Measurements from ENCODE around the gene ABHD17C.
"Not testable (repeated sequence)": the region's sequence is repeated elsewhere in the genome, so short reads cannot be mapped to it uniquely, and the experiment has no call there.

ABHD17C gene

DNA sequence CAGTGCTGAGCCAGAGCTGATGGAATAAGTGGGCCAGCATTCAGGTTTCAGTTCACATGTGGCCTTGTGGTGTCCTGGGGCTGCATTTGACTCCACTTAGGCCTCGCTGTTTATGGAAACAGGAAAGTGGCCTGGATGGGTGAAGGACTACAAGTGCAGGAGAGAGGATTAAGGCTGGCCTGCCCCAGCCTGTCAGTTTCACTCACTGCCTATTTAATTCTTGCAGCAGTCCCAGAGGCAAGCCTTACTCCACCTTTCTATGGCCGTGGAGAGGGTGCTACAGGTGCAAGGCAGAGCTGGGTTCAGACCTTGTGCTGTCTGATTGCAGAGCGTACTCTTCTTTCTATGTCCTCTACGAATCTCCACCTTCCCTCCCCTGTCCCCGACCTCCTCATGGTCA is 37.7 kb downstream of the ABHD17C start:
- DNase-seq, result no peak

- DNase-seq, result no peak
These were observed 38.4 kb downstream of the ABHD17C start for GRCh38 chr15:80733460-80733859.

DNA sequence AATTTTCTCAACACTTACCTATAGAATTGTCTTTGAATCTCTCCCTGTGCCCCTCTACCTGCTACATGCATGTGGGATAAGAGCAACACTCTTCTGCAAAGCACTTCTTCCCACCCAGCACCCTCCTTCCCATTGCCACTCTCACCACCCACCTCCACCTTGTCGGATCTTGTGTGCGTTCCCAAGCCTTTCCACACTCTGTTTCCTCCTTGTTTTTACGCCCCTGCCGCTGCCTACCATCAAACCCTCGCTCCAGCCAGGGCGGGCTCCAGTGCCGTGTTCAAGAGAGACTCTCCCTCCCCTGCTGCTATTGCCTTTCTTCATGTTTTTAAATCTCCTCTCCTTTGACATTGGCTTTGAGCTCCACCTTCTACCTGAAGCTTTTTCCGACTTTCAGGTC is 40.2 kb downstream of the ABHD17C start:
- DNase-seq, result no peak

DNA sequence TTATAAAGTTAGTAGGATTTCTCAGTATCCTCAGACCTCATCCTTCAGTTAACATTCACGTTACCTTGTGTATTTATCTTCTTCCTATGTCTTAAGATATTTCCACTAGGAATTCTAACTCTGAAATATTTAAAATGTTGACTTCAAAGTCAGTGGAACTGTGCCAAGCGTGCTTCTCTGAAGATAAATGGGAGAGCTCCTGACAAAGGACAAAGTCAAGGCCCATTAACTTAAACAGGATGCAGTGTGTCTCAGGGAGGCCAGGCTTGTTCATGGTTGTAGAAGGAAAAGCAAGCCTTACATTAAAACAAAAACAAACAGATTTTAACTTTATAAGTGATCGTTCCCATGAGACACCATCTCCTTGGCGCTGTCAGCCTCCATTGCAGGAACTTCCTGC is 41.5 kb downstream of the ABHD17C start:
- no peak for DNase-seq

DNA sequence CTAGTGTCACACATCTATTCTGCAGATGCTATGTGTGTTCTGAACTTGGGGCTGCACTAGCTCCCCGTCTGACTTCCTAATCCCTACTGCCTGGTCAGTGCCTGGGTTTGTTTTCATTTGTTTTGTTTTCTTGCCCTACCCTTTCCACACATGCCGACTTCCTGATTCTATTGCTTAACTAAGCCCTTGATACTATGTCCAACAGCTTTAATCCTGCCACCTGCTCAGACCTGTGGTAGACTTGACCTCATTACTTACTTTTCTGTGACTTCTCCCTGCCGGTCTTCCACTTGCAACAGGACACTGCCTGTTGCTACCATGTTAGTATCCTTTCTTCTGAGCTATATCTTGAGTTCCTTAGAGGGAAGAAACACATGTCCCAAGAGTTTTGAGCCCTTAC is 44.8 kb downstream of the ABHD17C start:
- no peak for DNase-seq

GRCh38 chr15:80742081-80742480 is 47.0 kb downstream of the ABHD17C start:
- no peak for DNase-seq

DNA sequence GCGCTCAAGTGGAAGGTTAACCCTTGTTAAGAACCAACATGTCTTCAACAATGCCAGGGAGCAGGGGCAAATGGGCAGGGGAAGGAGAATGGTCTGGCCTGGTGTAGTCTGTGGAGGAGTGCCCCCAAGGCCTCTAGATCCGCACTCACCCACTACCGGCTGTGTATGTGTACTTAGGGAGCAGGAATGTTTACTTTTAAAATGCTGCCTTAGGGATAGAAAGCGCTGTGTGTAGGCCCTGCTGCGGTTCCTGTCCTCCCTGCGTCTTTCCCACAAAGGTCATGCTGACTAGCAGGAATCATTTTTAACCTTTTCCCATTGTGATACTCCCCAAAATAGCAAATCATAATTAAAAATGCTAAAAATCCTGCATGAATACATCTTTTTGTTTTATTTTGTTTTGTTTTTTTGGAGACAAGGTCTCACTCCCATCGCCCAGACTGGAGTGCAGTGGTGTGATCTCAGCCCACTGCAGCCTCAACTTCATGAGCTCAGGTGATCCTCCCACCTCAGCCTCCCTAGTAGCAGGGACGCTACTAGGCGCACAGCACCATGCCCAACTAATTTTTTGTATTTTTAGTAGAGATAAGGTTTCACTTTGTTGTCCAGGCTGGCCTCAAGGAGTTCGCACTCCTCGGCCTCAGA is 48.2 kb downstream of the ABHD17C start:
- DNase-seq, result peak in 1 of 2 experiments; percentile 15

DNA sequence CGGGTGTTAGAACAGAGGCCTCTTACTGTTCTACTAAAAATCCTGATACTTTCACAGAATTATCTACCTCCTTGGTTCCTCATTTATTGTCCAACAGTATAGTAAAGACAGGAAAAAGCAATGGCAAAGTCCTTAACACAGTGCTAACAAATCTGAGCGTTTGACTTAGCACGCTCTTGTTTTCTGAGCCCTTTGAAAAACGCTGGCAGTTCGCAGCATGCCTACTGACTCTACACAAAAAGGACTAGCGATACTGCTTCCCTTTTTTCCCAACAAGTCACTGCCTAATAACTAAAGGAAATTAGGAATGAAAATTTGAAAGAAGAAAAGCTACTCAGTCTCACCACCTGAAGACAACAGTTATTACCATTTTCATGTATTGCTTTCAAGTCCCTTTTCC is 49.3 kb downstream of the ABHD17C start:
- DNase-seq, result no peak

- no peak for DNase-seq
These were observed 49.7 kb downstream of the ABHD17C start for GRCh38 chr15:80744826-80745225.

DNA sequence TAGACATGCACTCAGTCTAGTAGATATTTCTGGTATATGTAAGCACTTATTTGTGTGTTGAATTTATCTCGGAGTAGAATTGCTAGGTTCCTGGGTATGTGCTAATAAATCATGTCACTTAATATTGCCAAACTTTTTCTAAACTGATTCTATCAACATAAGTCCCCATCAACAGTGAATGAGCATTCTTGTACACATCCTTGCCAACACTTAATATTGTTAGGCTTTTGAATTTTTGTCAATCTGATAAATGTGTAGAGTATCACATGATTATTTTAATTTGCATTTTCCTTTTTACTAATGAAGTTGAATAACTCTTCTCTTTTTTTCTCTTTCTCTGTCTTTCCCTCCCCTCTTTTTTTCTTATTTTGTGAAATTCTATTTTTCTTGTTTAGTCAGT is 50.8 kb downstream of the ABHD17C start:
- no peak for DNase-seq

- peak in 1 of 2 experiments; percentile 2 for DNase-seq
These were observed 52.4 kb downstream of the ABHD17C start for GRCh38 chr15:80747317-80748053.

GRCh38 chr15:80749589-80749988 is 54.5 kb downstream of the ABHD17C start:
- no peak for DNase-seq

- no peak for DNase-seq
These were observed 55.5 kb downstream of the ABHD17C start for GRCh38 chr15:80750575-80750974.

DNA sequence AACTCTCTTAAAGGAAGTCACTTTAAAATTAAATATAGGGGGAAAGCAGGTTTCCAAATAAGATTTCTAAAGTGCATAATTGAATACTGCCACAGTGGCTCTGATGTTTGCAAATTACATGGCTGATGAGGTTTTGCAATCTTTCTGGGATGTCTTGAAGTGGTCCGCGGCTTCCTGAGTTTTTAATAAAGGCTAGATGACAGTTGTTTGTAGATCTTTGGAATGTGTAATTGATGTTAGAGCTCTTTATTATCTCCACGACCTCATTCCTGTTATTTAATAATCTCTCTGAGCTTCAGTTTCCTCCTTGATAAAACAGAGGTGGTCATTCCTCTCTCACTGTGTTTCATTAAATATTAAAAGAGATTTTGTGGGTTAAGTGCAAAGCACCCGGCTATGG is 57.1 kb downstream of the ABHD17C start:
- DNase-seq, result no peak

DNA sequence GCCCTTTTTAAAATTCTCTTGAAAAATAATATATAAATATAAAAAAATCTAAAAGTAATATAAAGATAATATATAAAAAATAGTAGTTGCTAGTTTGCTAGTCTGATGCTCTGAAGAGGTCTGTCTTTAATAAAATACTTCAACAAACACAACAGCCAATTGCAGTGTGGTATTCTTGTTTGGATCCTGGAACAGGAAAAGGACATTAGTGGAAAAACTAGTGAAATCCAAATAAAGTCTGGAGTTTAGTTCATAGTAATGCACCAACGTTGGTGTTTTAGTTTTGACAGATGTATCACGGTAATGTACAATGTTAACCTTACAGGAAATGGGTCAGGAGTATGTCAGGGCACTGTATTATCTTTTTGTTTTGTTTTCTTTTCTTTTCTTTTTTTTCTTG is 58.1 kb downstream of the ABHD17C start:
- no peak for DNase-seq

DNA sequence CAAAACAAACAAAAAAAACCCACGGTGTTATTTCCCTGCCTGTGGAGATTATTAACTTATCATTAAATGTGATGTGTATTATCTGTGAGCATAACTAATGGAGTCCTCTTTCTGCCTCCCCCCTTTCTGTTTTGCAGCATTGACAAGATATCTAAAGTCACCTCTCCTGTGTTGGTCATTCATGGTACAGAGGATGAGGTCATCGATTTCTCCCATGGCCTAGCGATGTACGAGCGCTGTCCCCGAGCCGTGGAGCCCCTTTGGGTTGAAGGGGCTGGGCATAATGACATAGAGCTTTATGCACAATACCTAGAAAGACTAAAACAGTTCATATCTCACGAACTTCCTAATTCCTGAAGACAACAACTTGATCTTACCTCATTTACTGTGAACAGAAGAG is 58.9 kb downstream of the ABHD17C start:
- DNase-seq, result no peak

DNA sequence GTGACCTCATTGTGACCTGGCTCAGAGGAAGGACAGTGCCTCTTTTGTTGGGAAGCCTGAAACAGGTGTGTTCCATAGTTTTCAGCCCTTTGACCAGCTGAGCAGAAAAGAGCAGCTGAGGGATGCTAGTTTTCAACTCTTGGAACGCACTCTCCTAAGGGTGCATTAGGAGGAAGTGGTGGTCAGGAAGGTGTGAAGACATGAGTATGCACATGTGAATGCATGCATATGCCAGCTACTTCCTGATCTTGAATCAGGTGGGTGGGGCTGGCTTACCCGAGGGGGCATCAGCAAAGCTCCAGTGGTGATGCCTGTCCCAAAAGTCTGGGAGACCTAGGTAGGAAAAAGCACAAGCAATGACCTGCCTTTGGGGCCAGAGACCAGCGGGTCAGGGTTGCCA is 60.8 kb downstream of the ABHD17C start:
- DNase-seq, result no peak

DNA sequence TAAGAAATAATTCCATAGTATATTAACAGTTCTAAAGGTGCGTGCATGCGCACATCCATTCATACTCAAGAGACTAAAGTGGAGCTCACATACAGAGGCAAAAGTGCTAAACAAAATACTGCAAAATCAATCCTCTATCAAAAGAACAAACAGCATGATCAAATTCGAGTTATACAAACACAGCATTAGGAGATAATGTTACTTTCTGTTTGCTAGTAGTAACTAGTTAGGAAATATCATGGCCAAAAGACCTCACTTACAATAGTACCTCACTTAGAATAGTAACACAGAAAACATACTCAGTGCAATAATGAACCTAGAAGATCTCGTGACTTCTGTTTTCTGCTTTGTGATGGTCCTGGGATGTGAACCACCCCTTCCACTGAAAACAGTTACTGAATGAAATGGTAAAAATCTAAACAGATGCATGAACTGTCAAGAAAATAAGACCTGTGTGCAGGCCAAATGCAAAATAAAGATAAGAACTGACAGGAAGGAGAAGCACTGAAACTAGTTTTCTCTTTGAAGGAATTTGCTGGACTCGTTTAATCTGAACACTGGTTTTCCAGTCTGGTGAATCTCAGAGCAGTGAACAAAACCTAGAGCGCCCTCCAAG is 63.1 kb downstream of the ABHD17C start:
- DNase-seq, result no peak

DNA sequence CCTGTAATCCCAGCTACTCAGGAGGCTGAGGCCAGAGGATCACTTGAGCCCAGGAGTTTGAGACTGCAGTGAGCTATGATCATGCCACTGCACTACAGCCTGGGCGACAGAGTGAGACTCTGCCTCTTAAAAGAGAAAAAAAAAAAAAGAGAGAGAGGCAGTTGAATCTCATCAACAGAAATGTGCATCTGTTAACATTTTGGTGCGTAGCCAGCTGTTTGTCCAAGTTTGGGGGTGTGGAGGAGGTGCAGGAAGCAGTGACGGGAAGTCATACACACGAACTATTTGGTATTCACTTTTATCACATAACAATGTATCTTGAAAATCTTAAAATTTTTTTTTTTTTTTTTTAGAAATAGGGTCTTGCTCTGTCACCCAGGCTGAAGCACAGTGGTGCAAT is 65.8 kb downstream of the ABHD17C start:
- no peak for DNase-seq

- no peak for DNase-seq
These were observed 66.6 kb downstream of the ABHD17C start for GRCh38 chr15:80761754-80762153.

- DNase-seq, result not testable (repeated sequence)
These were observed 68.1 kb downstream of the ABHD17C start for GRCh38 chr15:80763235-80763634.

- no peak for DNase-seq
These were observed 69.4 kb downstream of the ABHD17C start for GRCh38 chr15:80764535-80764934.

DNA sequence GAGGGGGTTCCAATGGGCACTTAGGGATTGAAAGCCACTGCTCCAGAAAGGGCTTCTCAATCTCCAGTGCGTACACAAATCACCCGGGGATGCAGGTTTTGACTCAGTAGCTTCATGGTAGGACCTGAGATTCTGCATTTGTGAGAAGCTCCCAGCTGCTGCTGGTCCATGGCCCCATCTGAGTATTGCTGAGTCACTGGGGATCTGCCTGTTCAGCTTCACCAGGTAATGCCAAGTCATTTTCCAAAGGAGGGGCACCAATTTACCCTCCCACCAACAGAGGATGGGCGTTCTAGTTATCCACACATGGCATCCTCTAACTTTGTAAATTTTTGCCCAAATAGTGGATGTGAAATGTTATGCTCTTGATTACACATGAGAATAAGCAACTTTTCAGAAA is 71.2 kb downstream of the ABHD17C start:
- no peak for DNase-seq

DNA sequence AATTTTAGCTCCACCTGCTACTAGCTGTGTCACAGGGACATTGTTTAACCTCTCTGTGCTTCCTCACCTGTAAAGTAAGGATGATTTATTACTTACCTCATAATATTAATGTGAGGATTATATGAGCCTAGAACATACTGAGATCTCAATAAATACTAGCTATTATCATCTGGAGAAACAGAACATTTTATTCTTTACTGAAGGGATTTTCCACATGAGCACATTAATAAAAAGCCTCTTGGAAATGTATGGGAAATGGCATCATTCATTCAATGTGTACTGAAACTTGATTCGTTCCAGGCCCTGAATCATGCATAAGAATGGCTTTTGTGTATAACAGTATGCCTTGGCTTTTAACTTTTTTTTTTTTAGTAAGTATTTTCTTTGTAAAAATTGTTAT is 73.0 kb downstream of the ABHD17C start:
- no peak for DNase-seq

All from NCI-H526 (cell line).